D721Med (cell line): ENCODE results near the gene METTL26.

Experiments
- DNase-seq: peaks from one replicate; pipeline ENCODE4 v3.0.0; 2011; ENCODE audit warnings: low spot score; ENCODE audit not compliant: insufficient read length
- FAIRE-seq: peaks from 2 replicates; lab custom pipeline; 2011; peaks lifted over from hg19 to GRCh38; lab: Jason Lieb, UNC
- CTCF ChIP-seq: IDR thresholded peaks from 2 replicates; pipeline ENCODE4 v1.5.1; 2012; ENCODE audit warnings: mild to moderate bottlenecking, control low read depth; ENCODE audit not compliant: insufficient read depth; ENCODE audit errors: missing control alignments

METTL26 gene

GRCh38 chr16:661184-661821 lies 25.2 kb upstream of the METTL26 start:
- no peak for FAIRE-seq
- TF ChIP-seq CTCF: no peak
- DNase-seq: no peak

GRCh38 chr16:660459-661183 lies 24.5 kb upstream of the METTL26 start:
- peak; percentile 27 for TF ChIP-seq CTCF
- DNase-seq (peak; percentile 93), FAIRE-seq (no peak)

- no peak for TF ChIP-seq CTCF
- no peak for DNase-seq
- FAIRE-seq: no peak
Measured at GRCh38 chr16:660132-660458, 24.0 kb upstream of the METTL26 start.

- FAIRE-seq (no peak), DNase-seq (no peak)
Measured at GRCh38 chr16:659618-660017, 23.5 kb upstream of the METTL26 start.

GRCh38 chr16:658679-659571 lies 22.8 kb upstream of the METTL26 start:
- no peak for DNase-seq
- no peak for TF ChIP-seq CTCF
- no peak for FAIRE-seq

More at GRCh38 chr16:659618-660017, 23.5 kb upstream of the METTL26 start:
- no peak for TF ChIP-seq CTCF

- no peak for DNase-seq
- TF ChIP-seq CTCF: no peak
- no peak for FAIRE-seq
Measured at GRCh38 chr16:657487-657886, 21.4 kb upstream of the METTL26 start.
